Vagina (tissue), 2 donors: ENCODE measurements around the gene GJC3. TPM values are rescaled to one million over a fixed set of nuclear protein-coding genes. Genes with fewer than 3 reads are reported as not detected.

Experiments
- DNase-seq, 2 donors: peaks; one replicate each; pipeline ENCODE4 v3.0.0-alpha.2; 2017; ENCODE audit errors: extremely low spot score in 2 of 2
- H3K27ac ChIP-seq: fragments of 200-600 bp; sonication (generic); one replicate; pipeline ENCODE4 v1.5.1; 2019
- H3K27me3 ChIP-seq: fragments of 200-600 bp; sonication (generic); one replicate; pipeline ENCODE4 v1.5.1; 2019
- H3K36me3 ChIP-seq, 2 donors: fragments of 200-600 bp; sonication (generic); one replicate each; pipeline ENCODE4 v1.5.1; 2017 to 2019
- H3K4me1 ChIP-seq: fragments of 200-600 bp; sonication (generic); one replicate; pipeline ENCODE4 v1.5.1; 2019
- H3K4me3 ChIP-seq, 2 donors: fragments of 200-600 bp; sonication (generic); 1 replicate in 1 of 2; 2 replicates in 1 of 2; pipeline ENCODE4 v1.5.1; 2016 to 2019
- H3K9me3 ChIP-seq: fragments of 200-600 bp; sonication (generic); one replicate; pipeline ENCODE4 v1.5.1; 2019
- CTCF ChIP-seq, 3 experiments: fragments of 450-650 bp in 2 of 3; fragments of 200-600 bp in 1 of 3; sonication (generic) in 1 of 3; IDR thresholded peaks; one replicate each; pipeline ENCODE4 v1.5.1; 2017 to 2019; ENCODE audit warnings: antibody characterized with exemption in 3 of 3, mild to moderate bottlenecking in 2 of 3, moderate library complexity in 2 of 3
- POLR2A ChIP-seq, 2 donors: fragments of 450-650 bp; IDR thresholded peaks; one replicate each; pipeline ENCODE4 v1.6.1; 2017; ENCODE audit warnings: antibody characterized with exemption in 2 of 2, mild to moderate bottlenecking in 2 of 2, moderate library complexity in 2 of 2
- POLR2AphosphoS5 ChIP-seq, 2 donors: sonication (generic); formaldehyde crosslinking; IDR thresholded peaks; one replicate each; pipeline ENCODE4 v1.9.0; 2017; ENCODE audit warnings: antibody characterized with exemption in 2 of 2, mild to moderate bottlenecking in 2 of 2, low read depth in 1 of 2; ENCODE audit not compliant: insufficient read depth in 1 of 2
- intact Hi-C: fragments of 100-400 bp; cut with DNase I; formaldehyde crosslinking; loops from one replicate; pipeline ENCODE4 v1.15.1; 2023
- total RNA-seq: library from RNA; depleted of rRNA; stranded (reverse); fragments of >200 nt; gene quantifications from one replicate; pipeline ENCODE4 v1.2.3, GENCODE V29; 2016

The GJC3 gene
- total RNA-seq, 1 donor from 2014 or later = not detected

DNA sequence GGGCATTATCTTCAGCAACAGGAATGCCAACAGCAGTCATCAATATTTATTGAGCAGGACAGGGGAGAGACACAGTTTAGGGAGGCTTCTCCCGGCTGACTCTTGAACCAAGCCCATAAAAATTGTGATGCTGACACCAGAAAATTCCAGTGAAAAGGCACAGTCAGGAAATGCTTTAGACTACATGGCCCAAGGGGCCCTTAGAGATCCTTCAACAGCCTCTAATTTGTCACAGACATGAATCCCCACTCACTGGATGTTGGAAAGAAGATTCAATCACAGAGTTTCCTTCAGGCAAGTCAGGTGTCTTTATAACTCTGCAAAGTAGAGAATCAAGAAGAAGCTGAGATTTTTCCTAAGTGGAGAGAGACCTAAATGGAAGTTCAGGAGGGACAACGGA is 1.2 kb downstream of the GJC3 start:
- no peak for TF ChIP-seq CTCF (IDR thresholded peaks at IDR 0.05)
- TF ChIP-seq POLR2AphosphoS5 (IDR thresholded peaks at IDR 0.05; ENCODE audit: insufficient read depth in 1 of 2, low read depth in 1 of 2) = no peak
- TF ChIP-seq POLR2A (IDR thresholded peaks at IDR 0.05) = no peak
- no peaks in the 10 kb centered on the region for H3K27me3 ChIP-seq
- no peaks in the 10 kb centered on the region for H3K9me3 ChIP-seq
- H3K27ac ChIP-seq = no peak overlapping the region
- H3K4me1 ChIP-seq = peaks cover 11% of the 10 kb centered on the region
- no peaks in the 10 kb centered on the region for H3K36me3 ChIP-seq
- DNase-seq = no peak
- intact Hi-C loops = no loop called here
- no peak overlapping the region for H3K4me3 ChIP-seq

- Histone ChIP-seq H3K9me3 (no peaks in the 10 kb centered on the region), H3K4me3 (no peak overlapping the region), H3K36me3 (no peaks in the 10 kb centered on the region), H3K27me3 (no peaks in the 10 kb centered on the region), H3K4me1 (peaks cover 11% of the 10 kb centered on the region), H3K27ac (no peak overlapping the region)
- no peak for TF ChIP-seq POLR2AphosphoS5 (IDR thresholded peaks at IDR 0.05; ENCODE audit: insufficient read depth in 1 of 2, low read depth in 1 of 2)
- TF ChIP-seq POLR2A (IDR thresholded peaks at IDR 0.05) = no peak
- no peak for TF ChIP-seq CTCF (IDR thresholded peaks at IDR 0.05)
- intact Hi-C loops = no loop called here
- no peak for DNase-seq
Measured at GRCh38 chr7:99927536-99927935, 1.9 kb downstream of the GJC3 start.

GRCh38 chr7:99926321-99926720 is 3.1 kb downstream of the GJC3 start:
- Histone ChIP-seq H3K27me3 (no peaks in the 10 kb centered on the region), H3K4me3 (no peak overlapping the region), H3K4me1 (peaks cover 11% of the 10 kb centered on the region), H3K27ac (no peak overlapping the region), H3K36me3 (no peaks in the 10 kb centered on the region), H3K9me3 (no peaks in the 10 kb centered on the region)
- TF ChIP-seq POLR2AphosphoS5 (IDR thresholded peaks at IDR 0.05; ENCODE audit: insufficient read depth in 1 of 2, low read depth in 1 of 2) = no peak
- no peak for TF ChIP-seq POLR2A (IDR thresholded peaks at IDR 0.05)
- TF ChIP-seq CTCF (IDR thresholded peaks at IDR 0.05) = no peak
- no peak for DNase-seq
- intact Hi-C loops = no loop called here

- Histone ChIP-seq H3K9me3 (no peaks in the 10 kb centered on the region), H3K4me1 (peaks cover 16% of the 10 kb centered on the region), H3K36me3 (no peaks in the 10 kb centered on the region), H3K27me3 (no peaks in the 10 kb centered on the region), H3K27ac (no peak overlapping the region), H3K4me3 (no peak overlapping the region)
- no peak for DNase-seq
- intact Hi-C loops = no loop called here
- TF ChIP-seq POLR2AphosphoS5 (IDR thresholded peaks at IDR 0.05; ENCODE audit: insufficient read depth in 1 of 2, low read depth in 1 of 2) = no peak
- TF ChIP-seq POLR2A (IDR thresholded peaks at IDR 0.05) = no peak
- no peak for TF ChIP-seq CTCF (IDR thresholded peaks at IDR 0.05)
Measured at GRCh38 chr7:99923200-99923599, 6.2 kb downstream of the GJC3 start.

GRCh38 chr7:99920149-99920548 is 9.3 kb downstream of the GJC3 start:
- no peak for DNase-seq
- TF ChIP-seq CTCF (IDR thresholded peaks at IDR 0.05) = no peak
- no peak for TF ChIP-seq POLR2A (IDR thresholded peaks at IDR 0.05)
- TF ChIP-seq POLR2AphosphoS5 (IDR thresholded peaks at IDR 0.05; ENCODE audit: insufficient read depth in 1 of 2, low read depth in 1 of 2) = no peak
- no peaks in the 10 kb centered on the region for H3K9me3 ChIP-seq
- peak overlapping the region; percentile 68 to 77 for H3K4me3 ChIP-seq
- H3K27me3 ChIP-seq = no peaks in the 10 kb centered on the region
- intact Hi-C loops = no loop called here
- H3K4me1 ChIP-seq = peaks cover 39% of the 10 kb centered on the region
- no peaks in the 10 kb centered on the region for H3K36me3 ChIP-seq
- H3K27ac ChIP-seq = peak overlapping the region; percentile 81
